GM21786 (cell line): ENCODE results near the gene LRRC3B.

Source experiments
- ATAC-seq: cut with Tn5 transposase; IDR thresholded peaks from one replicate; pipeline ENCODE4 v1.9.1; 2021; ENCODE audit not compliant: unreplicated experiment

The LRRC3B gene

GRCh38 chr3:26704736-26705135 lies 82.2 kb downstream of the LRRC3B start:
- ATAC-seq, result no peak

GRCh38 chr3:26708501-26708900 lies 85.9 kb downstream of the LRRC3B start:
- no peak for ATAC-seq

- peak; percentile 87 for ATAC-seq
These were observed 89.8 kb downstream of the LRRC3B start for GRCh38 chr3:26712211-26713026.

- no peak for ATAC-seq
These were observed 90.5 kb downstream of the LRRC3B start for GRCh38 chr3:26713091-26713490.

- no peak for ATAC-seq
These were observed 91.9 kb downstream of the LRRC3B start for GRCh38 chr3:26714485-26714884.

GRCh38 chr3:26715431-26715830 lies 92.9 kb downstream of the LRRC3B start:
- ATAC-seq, result no peak

GRCh38 chr3:26718315-26718714 lies 95.7 kb downstream of the LRRC3B start:
- no peak for ATAC-seq

- no peak for ATAC-seq
These were observed 96.6 kb downstream of the LRRC3B start for GRCh38 chr3:26719134-26719533.

GRCh38 chr3:26721047-26721446 lies 98.5 kb downstream of the LRRC3B start:
- no peak for ATAC-seq

GRCh38 chr3:26731843-26732242 lies 109.3 kb downstream of the LRRC3B start:
- no peak for ATAC-seq

- no peak for ATAC-seq
These were observed 127.7 kb downstream of the LRRC3B start for GRCh38 chr3:26750263-26750662.

- ATAC-seq, result no peak
These were observed 129.9 kb downstream of the LRRC3B start for GRCh38 chr3:26752466-26752865.

- no peak for ATAC-seq
These were observed 130.5 kb downstream of the LRRC3B start for GRCh38 chr3:26753095-26753494.

GRCh38 chr3:26757978-26758377 lies 135.4 kb downstream of the LRRC3B start:
- no peak for ATAC-seq
